ENCODE data around the gene RMND1.

The RMND1 gene

GRCh38 chr6:151494235-151494935, 42.5 kb upstream of the RMND1 start:
- TF ChIP-seq CTCF (IDR thresholded peaks at IDR 0.05; ENCODE audit: insufficient read depth, low read depth, low read length, missing control alignments): no peak
- peak; percentile 55 for DNase-seq (ENCODE audit: low read depth)
- H3K4me3 ChIP-seq (ENCODE audit: low read length): peak overlapping the region; percentile 47

DNA sequence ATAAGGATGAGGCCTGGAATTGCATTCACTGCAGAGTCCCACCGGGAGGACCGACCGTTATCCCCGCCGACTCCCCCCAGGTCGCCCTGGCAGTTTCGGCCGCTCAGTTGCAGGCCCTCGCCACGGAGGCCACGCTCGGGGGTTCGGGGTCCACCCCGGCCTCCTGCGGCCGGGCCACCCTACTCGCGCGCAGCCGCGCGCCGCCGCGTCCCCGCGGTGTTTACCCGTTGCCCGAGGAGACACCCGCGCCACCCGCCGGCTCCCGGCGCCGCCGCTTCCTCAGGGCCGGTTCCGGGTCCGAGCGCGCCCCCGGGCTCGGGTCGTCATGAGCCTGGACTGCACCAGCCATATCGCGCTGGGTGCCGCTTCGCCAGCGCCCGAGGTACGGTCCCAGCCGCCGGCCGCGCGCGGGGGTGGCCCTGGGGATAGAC, 41.9 kb upstream of the RMND1 start, which contains the start of gene CCDC170:
Gene CCDC170 (plus strand): TSS at position 214 of the 431 bp plus-strand sequence. CDS start 112 bp downstream, at position 326.
- H3K4me3 ChIP-seq (ENCODE audit: low read length): peak within 1 kb of the TSS; percentile 47
- TF ChIP-seq CTCF (IDR thresholded peaks at IDR 0.05; ENCODE audit: insufficient read depth, low read depth, low read length, missing control alignments): no peak
- no peak for DNase-seq (ENCODE audit: low read depth)

GRCh38 chr6:151493161-151493803, 41.4 kb upstream of the RMND1 start:
- H3K4me3 ChIP-seq (ENCODE audit: low read length): peak overlapping the region; percentile 35
- no peak for DNase-seq (ENCODE audit: low read depth)
- TF ChIP-seq CTCF (IDR thresholded peaks at IDR 0.05; ENCODE audit: insufficient read depth, low read depth, low read length, missing control alignments): no peak

GRCh38 chr6:151490996-151491395, 39.1 kb upstream of the RMND1 start:
- TF ChIP-seq CTCF (IDR thresholded peaks at IDR 0.05; ENCODE audit: insufficient read depth, low read depth, low read length, missing control alignments): no peak
- no peak overlapping the region for H3K4me3 ChIP-seq (ENCODE audit: low read length)
- DNase-seq (ENCODE audit: low read depth): no peak

DNA sequence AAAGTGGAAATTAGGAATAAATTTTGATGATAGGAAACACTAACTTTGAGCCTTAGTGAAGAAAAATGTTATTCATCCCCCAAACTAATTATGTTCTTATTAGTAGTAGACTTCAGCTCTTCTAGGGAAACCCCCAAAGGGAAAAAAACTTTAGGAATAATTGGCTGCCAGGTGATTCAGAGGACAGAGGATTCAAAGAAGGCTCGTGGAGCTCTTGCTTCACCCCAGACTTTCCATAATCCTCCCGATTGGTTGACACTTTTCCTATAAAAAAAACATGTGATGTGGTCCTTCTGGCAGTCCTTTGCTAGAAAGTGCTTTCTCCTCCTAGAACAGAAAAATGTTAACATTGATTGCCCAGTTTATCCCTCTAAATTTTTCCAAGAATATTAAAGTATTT, 36.3 kb upstream of the RMND1 start:
- TF ChIP-seq CTCF (IDR thresholded peaks at IDR 0.05; ENCODE audit: insufficient read depth, low read depth, low read length, missing control alignments): no peak
- H3K4me3 ChIP-seq (ENCODE audit: low read length): no peak overlapping the region
- DNase-seq (ENCODE audit: low read depth): peak; percentile 39

GRCh38 chr6:151483994-151484393, 32.1 kb upstream of the RMND1 start:
- H3K4me3 ChIP-seq (ENCODE audit: low read length): no peak overlapping the region
- DNase-seq (ENCODE audit: low read depth): no peak
- TF ChIP-seq CTCF (IDR thresholded peaks at IDR 0.05; ENCODE audit: insufficient read depth, low read depth, low read length, missing control alignments): no peak

Measured in epithelial cell of esophagus (primary cell).